ENCODE results near the gene REC114.

The REC114 gene

DNA sequence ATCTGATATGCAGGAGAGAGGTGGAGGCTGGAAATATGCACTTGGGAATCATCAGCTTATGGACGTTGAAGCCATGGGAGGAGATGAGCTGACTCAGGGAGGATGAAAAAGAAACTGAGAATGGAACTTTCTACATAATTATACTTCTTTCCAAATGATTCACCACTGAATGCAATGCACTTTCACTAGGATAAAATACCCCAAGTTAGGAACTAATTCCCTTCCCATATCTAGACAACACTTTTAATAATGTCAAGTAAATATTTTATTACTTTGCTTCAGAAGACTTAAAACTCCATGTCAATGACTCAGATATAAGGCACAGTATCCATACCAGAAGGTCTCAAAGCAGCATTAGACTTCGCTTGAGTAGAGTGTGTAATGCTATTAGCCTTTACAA lies 166.0 kb downstream of the REC114 start:
- DNase-seq (ENCODE audit: low read depth): no peak
- TF ChIP-seq, protein P1, sequence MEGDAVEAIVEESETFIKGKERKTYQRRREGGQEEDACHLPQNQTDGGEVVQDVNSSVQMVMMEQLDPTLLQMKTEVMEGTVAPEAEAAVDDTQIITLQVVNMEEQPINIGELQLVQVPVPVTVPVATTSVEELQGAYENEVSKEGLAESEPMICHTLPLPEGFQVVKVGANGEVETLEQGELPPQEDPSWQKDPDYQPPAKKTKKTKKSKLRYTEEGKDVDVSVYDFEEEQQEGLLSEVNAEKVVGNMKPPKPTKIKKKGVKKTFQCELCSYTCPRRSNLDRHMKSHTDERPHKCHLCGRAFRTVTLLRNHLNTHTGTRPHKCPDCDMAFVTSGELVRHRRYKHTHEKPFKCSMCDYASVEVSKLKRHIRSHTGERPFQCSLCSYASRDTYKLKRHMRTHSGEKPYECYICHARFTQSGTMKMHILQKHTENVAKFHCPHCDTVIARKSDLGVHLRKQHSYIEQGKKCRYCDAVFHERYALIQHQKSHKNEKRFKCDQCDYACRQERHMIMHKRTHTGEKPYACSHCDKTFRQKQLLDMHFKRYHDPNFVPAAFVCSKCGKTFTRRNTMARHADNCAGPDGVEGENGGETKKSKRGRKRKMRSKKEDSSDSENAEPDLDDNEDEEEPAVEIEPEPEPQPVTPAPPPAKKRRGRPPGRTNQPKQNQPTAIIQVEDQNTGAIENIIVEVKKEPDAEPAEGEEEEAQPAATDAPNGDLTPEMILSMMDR (IDR thresholded peaks at IDR 0.05; ENCODE audit: control insufficient read depth, insufficient read depth, low read depth, low read length, missing control alignments): no peak
- H3K4me3 ChIP-seq (ENCODE audit: control insufficient read depth, low read depth, low read length): no peak overlapping the region

Measured in AG09309 (cell line).